Endothelial cell of umbilical vein (primary cell): ENCODE data around the gene OGG1.

Experiments
- CTCF ChIP-seq, 2 donors: IDR thresholded peaks; 1 replicate in 1 of 2; 2 replicates in 1 of 2; pipeline ENCODE4 v1.5.1; 2011; ENCODE audit warnings: low read length in 2 of 2, mild to moderate bottlenecking in 2 of 2, moderate library complexity in 2 of 2, control low read depth in 1 of 2, inconsistent platforms in 1 of 2, low read depth in 1 of 2; ENCODE audit not compliant: insufficient read depth in 1 of 2; ENCODE audit errors: extremely low read depth in 1 of 2
- EZH2 ChIP-seq: IDR thresholded peaks from 2 replicates; pipeline ENCODE4 v1.6.1; 2012; ENCODE audit warnings: borderline replicate concordance, low read depth, mild to moderate bottlenecking, moderate library complexity, low read length, inconsistent platforms; ENCODE audit not compliant: severe bottlenecking
- JUN ChIP-seq: IDR thresholded peaks from 2 replicates; pipeline ENCODE4 v1.6.1; 2011; ENCODE audit warnings: borderline replicate concordance, low read depth; ENCODE audit not compliant: insufficient read length, insufficient read depth
- POLR2A ChIP-seq: IDR thresholded peaks from 2 replicates; pipeline ENCODE4 v1.6.1; 2012; ENCODE audit warnings: low read depth, mild to moderate bottlenecking, control low read depth, low read length
- POLR2AphosphoS5 ChIP-seq: IDR thresholded peaks from 2 replicates; pipeline ENCODE4 v1.6.1; 2012; ENCODE audit warnings: low read depth, mild to moderate bottlenecking, control low read depth, low read length, moderate library complexity; ENCODE audit not compliant: insufficient read depth

GRCh38 chr3:9749296-9749644 is 482 bp upstream of the OGG1 start:
- TF ChIP-seq CTCF (IDR thresholded peaks at IDR 0.05; ENCODE audit: extremely low read depth in 1 of 2, insufficient read depth in 1 of 2, low read depth in 1 of 2, low read length in 2 of 2) (no peak), JUN (no peak), POLR2AphosphoS5 (no peak), POLR2A (no peak), EZH2 (no peak)
